CD4-positive, alpha-beta T cell treated with Interleukin-12 subunit alpha and Interleukin-12 subunit beta, for 1 hour (primary cell): ENCODE data around the gene KRT77.
"Not testable (repeated sequence)": the region's sequence is repeated elsewhere in the genome, so short reads cannot be mapped to it uniquely, and the experiment has no call there.

ENCODE experiments used
- DNase-seq: peaks from one replicate; pipeline ENCODE4 v3.0.0-alpha.2; 2020

Gene KRT77

DNA sequence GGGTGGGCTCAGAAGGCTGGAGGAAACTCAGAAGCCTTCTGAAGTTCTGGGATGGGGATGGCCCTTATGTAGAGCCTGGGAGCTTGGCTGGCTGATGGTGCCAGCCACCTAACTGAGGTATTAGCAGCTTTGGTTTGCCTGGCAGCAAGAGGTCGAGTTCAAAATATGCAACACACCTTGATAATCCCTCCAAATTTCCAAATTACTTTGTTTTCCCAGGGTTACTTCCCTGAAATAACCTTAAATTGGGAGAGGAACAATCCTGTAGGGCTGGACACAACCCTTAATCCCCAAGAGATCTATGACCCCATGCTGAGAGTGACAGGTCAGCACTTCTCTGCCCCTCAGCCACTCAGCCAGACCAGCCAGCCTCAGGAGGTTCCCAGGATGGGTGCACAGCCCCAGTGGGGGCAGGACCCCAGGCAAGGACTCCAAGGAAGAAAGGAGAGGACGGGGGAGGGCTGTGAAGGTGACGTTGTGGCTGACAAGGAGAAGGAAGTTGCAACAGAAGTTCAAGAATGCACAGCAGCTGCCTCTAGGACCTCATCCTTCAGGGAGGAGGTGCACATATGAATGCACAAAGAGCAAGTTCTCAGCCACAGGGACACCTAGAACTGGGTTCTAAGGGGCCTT lies 18.6 kb upstream of the KRT77 start:
- no peak for DNase-seq

DNA sequence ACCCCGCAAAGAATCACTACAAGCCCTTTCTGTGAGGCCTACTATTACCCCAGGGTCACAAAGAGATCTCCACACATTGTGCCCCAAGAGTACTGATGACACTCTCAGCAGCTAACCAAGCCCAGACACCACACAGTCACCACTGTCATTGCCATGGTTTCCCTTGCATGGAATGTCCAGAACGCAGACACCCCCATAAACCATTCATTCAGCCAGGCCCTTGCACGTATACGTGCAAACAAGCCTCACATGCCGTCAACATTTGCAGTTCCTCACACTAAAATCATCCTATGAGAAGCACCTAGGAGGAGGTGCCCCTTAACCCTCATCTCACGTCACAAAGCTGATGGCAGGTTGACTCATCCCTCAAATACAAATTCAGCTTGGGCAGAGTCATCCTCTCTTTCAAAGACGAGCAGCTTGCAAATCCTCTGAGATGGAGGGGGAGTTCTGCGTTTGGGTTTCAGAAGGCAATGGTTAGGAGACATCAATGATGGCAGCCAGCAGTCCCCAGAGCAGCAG lies 17.1 kb upstream of the KRT77 start:
- no peak for DNase-seq

DNA sequence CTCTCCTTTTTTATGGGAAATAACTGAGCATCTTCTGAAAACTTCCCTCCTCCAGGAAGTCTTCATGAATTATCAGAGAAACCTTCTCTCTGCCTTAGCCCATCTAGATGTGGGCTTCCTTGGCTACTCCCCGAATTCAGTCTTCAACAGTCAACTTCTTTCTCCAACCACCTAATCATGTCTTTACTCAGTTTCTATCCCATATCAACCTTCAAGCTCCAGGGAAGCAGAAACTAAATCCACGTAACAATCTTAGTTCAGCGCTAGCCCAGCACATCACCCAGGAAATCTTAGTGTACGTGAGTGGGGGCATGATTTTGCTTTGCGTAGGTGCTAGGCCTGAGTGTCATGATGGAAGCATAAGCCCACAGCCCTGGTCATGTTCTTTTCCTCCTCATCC lies 12.7 kb upstream of the KRT77 start:
- DNase-seq = no peak

DNA sequence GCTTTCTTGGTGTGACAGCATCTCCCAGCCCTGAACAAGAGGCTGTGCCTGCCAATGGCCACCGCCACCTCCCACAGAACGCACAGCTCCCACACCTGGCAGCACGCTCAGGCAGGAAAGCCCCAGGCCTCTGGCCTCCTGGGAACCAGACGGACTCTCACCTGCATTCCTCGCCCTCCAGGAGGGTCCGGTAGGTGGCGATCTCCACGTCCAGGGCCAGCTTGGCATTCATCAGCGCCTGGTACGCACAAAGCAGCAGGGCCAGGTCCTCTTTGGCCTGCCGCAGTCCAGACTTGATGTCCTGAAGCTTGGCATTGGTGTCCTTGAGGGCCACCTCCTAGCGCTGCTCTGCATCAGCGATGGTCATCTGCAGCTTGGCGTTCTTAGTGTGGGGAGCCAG lies 12.1 kb upstream of the KRT77 start:
- DNase-seq = no peak

DNA sequence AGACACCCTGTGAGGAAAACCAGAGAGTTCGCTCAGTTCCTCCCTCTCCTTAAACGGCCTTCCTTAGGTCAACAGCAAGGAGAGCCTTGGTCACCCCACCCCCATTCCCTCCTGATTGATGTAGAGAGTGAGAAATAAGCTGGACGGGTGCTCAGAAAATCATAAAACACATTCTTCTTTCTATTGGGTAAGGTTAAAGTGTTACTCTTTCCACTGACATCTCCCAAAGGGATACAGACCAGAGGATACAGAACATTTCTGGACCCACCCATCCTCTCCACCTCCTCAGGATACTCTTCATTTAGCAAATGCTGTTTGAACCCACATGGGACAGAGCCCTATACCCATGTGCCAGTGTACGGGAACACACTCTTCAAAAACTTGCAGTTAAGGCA lies 11.6 kb upstream of the KRT77 start:
- no peak for DNase-seq

DNA sequence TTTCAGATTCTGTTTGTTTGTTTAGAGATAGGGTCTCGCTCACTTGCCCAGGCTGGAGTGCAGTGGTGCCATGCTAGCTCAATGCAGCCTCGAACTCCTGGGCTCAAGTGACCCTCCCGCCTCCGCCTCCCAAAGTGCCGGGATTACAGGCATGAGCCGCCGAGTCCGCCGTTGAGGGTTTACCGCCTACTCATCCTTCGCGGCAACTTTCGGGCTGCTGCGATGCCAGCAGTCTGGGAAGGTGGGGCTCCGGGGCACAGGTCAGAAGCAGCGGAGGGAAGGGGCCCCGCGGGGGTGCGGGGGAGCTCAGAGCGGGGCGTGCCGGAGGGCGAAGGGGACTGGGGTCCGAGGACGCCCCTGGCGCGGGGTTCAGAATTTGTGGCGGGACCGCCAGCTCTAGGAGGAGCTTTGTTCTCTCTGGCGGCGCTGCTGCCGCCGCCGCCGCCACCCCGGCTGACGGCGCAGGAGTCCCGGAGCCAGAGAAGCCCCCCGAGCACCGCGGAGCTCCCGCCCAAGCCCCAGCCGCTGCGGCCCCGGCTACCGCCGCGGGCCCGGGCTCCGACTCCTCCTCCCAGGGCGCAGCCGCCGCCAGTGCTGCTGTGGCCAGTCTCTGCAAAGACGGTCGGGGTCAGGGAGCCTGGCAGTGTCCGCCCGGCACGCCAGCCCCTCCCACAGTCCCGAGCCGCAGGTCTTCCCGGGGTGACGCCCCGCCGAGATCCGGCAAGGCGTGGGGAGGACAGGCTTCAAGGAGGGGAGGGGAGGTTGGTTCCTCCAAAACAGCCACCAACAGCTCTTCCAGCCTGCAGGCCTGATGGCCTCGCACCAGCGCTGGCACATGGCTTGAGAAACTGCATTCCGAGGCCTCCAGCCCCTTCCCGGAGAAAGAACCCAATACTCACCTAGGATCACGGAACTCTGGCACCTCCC lies 10.9 kb upstream of the KRT77 start:
- no peak for DNase-seq

DNA sequence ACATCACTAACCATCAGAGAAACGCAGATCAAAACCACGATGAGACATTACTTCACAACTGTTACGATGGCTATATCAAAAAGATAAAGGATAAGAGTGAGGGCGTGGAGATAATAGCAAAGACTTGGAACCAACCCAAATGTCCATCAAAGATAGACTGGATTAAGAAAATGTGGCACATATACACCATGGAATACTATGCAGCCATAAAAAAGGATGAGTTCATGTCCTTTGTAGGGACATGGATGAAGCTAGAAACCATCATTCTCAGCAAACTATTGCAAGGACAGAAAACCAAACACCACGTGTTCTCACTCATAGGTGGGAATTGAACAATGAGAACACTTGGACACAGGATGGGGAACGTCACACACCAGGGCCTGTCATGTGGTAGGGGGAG lies 8.8 kb upstream of the KRT77 start:
- DNase-seq = not testable (repeated sequence)

DNA sequence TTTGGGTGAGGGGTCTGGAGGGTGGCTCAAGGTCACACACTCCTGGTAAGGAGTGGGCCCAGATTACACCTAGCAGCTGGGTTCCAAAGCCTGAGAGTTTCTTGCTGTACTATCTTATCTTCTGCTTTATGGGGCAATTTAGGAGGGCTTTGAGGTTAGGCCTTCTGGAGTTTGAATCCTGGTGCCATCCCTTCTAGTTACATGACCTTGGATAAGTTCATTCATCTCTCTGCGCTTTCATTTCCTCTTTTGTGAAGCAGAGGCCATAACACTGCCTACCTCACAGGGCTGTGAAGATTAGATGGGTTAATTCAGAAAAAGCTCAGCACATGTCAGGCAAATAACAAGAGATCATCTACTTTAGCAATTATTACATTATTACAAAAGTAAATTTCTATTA lies 7.4 kb upstream of the KRT77 start:
- DNase-seq = no peak

DNA sequence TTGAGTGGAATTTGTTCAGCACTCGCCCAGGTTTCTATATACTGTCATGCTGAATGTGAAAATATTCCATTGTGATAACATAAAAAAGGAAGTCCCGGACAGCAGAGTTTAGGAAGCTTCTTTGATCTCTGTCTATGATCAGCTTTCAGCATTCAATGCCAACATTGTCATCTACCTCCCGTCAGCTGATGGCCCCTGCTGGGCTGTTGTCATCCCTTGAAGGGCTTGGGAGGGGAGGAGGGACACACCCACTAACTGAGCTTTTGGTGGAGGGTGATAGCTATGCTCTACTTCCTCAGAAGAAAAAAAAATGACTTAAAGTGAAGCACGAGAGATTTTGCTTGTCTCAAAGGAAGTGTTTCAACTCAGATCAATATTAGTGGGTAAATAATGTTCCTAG lies 4.7 kb upstream of the KRT77 start:
- no peak for DNase-seq

DNA sequence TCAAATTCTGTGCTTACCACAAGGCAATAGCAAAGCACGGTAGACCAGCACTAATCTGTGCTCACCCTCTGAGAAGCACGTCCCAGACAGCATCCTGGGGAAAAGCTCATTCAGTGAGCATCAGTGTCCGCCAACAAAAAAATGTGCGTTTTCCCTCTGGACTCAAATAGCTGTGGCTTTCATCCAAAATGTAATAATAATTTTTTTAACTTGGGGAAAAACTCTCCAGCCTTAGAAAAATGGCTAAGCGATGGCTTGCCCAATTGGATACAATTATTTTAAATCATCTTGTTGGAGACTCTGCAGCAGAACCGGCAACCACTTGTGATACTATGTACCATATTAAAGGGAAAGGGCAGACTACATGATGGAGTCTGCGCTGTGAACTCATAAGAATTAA lies 1.1 kb upstream of the KRT77 start:
- DNase-seq = no peak

DNA sequence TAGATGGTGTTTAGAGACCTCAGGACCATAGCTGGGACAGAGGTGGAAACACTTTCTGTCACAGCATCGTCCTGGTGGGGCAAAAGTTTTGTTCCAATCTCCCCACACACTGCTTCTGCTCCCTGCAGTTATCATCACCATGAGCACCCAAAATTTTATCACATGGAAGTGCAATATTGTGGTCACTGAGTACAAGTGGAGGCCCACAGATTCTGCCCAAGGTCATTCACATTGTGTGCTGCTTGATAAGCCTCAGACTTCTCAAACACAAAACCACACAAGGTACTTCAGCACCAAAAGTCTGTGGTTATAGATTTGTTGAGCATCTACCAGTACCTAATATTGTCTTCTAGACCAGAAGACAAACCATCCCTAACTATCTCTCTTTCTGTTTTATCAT lies 554 bp upstream of the KRT77 start:
- DNase-seq = no peak

DNA sequence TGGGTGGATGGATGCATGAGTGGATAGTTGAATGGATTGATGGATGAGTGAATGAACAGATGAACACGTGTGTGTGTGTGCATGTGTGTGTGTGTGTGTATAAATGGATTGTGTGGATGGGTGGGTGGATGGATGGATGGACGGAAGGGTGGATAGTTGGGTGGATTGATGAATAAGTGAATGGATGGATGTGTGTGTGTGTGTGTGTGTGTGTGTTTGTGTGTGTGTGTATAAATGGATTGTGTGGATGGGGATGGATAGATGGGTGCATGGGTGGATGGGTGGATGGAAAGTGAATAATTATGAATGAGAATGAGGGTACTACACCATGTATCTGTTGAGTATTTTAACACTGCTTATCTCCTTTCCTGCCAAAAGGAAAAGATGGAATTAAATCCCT lies 986 bp downstream of the KRT77 start:
- DNase-seq = no peak

DNA sequence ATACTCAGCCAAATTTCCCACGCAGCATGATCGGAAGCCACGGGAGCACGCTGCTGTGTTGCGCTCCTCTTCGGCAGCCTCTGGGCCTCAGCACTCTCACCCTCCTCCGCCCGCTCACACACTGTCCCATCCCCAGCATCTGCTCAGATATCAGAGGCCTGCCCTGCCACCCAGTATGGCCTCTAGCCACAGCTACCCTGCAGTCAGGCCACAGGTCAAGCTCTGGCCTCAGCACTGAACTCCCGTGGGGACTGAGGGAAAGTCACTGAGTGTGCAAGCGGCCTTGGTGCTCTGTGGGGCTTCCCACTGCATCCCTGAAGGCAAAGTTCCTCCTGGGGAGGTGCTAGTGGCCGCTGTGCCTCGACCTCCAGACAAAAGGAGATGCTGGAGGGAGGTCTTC lies 2.0 kb downstream of the KRT77 start:
- no peak for DNase-seq

DNA sequence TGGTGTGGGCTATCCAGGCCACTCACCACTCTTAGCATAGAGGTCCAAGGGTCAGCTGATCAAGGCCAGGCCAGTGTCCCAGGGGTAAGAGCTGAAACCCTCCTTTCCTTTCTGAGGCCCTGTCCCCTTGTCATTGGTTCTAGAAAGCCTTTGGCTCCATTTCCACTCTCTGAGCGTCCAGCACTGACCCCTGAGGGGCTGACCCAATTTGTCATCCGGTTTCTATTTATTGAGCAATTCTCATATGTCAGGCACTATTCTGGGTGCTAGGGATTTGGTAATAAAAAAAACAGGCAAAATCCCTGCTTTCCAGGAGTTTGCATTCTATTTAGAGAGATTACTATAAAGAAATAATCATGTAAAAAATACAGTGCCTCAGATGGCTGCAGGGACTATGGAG lies 3.4 kb downstream of the KRT77 start:
- no peak for DNase-seq

DNA sequence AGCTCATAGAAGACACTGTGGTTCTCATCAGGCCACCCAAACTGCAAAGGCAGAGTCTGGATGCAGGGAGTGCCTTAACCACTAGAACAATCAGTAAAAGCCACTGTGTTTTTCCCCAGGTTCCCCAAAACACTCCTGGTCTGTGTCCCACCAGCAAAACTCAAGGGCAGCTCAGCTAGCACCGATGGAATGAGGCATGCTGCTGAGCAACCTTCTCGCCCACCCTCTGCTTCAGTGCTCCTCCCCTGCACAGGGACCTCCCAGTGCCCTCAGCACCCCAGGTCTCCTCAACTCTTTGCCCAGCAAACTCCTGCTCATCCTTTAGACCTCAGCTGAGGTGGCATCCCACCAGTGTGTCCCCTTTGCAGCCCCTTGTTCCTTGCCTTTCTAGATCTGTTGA lies 4.0 kb downstream of the KRT77 start:
- no peak for DNase-seq

DNA sequence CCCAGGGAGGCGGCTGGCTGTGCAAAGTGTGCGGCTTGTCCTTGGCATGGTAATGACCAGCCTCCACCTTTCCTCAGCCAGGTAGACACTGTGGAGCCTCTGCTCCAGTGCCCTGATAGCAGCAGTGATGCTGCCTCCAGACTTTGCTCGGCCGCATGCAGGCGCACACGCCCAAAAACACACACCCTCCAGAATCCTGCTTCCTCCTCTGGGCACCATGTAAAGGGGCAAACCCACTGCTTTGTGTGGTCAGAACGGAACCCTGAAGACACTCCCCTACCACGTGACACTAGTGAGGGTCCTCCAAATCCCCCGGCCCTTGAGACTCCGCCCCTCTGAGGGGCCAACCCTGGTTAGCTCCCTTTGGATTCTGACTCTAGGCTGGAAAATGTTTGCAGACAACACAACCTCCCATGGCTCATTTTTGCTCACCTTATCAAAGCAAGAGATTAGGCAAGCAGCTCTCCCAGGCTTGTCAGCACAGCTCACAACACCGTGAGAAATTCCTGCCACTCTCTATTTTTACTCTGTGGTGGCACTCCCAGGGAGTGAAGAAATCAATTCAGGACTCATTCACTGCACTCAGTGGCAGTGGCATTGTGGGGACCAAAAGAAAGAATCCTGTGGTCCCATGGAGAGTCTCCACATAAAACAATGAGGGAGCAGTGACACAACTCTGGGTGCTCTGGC lies 4.5 kb downstream of the KRT77 start:
- no peak for DNase-seq

DNA sequence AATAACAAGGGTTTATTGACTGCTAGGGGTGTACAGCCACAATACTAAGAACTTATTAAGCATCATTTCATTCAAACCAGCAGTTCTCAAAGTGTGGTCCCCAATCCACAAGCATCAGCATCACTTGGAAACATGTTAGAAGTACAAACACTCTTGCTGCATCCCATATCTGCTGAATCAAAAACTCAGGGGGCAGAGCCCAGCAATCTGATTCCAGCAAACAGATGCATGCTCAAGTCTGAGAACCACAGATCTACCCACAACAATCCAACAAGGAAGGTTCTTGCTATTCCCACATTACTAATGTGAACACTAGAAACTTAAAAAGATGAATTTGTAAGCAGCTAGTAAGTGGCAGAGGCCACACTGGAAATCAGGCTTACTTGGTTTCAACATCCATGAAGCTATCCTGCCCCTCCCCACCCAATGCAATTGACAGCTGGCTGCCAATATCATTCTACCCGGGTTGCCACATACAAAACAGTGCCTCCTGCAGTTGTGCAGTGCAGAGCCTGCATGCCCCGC lies 6.2 kb downstream of the KRT77 start:
- no peak for DNase-seq

DNA sequence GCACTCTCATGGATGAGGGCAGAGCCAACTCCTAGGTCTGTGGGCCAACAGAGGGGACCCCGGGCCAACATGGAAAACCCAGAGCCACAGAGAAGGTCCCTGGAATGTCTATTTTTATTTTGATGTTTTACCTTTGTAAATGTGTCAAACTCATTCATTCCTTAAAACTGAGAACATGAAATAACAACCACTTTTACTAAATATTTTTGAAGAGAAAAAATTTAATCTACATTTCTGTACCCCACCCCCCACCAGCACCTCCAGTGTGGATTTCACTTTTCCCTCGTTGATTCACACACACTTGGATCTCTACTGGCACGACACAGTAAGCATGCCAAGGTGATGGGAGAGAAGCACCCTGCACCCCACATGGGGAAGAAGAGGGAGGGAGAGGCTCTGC lies 6.7 kb downstream of the KRT77 start:
- DNase-seq = no peak

DNA sequence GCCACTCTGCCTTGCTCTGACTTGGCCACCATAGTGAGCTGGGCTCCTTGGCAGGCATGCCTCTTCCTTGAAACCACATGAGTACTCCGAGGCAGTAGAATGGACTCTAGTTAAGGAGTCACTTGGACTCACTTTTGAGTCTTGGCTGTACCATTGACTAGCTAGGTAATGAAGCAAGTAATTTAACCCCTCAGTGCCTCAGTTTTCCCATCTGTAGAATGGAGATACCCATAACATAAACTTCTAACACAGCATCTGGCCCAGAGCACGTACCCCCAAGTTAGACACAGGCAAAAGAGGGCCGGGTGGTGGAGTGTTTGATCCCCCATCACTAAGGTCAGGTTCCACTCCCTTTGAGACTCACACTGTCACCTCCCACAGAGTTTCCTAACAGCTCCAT lies 8.3 kb downstream of the KRT77 start:
- no peak for DNase-seq

DNA sequence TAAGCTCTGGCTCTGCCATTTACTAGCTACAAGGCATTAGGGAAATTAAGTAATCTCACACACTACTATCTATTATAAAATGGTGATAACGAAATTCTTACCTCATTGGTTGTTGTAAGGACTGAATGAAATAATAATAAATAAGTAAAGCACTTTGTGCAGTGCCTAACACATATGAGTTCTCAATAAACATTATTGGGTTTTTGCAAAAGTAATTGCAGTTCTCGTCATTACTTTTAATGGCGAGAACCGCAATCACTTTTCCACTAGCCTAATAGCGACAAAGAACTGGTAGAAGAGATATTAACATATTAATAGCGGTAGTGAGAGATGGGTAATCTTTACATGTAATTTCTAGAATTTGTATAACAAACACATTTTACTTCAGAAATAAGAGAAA lies 9.2 kb downstream of the KRT77 start:
- DNase-seq = no peak

DNA sequence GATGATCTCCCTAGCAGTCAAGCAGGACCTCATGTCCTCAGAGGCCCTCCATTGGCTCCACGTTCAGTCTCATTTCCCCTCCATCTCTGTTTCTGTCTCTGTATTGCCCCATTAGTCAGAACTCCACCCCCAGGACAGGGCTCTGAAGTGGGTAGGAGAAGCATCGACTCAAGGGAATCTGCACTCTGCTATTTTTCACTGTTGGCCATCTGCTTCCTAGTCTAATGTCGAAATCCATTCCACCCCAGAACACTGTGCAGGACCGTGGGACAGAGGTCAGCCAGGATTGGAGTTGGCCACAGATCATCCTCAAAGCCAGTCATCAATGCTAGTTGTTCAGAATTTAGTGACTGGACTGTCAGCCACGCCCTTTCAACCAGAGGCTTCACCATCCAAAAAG lies 10.1 kb downstream of the KRT77 start:
- DNase-seq = no peak

DNA sequence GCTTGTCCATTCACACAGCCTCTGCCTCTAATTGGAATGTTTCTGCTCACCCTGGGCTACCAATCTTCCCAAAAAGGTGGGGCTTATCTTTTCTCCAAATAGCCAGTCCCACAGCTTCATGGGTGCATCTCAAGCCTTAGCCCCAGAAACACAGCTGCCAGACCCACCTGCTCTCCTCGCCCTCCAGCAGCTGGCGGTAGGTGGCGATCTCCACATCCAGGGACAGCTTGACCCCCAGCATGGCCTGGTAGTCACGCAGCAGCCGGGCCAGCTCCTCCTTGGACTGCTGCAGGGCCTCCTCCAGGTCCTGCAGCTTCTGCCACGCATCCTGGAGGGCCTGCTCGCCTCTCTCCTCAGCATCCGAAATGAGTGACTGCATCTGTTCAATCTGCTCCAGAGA lies 11.1 kb downstream of the KRT77 start:
- DNase-seq = no peak

DNA sequence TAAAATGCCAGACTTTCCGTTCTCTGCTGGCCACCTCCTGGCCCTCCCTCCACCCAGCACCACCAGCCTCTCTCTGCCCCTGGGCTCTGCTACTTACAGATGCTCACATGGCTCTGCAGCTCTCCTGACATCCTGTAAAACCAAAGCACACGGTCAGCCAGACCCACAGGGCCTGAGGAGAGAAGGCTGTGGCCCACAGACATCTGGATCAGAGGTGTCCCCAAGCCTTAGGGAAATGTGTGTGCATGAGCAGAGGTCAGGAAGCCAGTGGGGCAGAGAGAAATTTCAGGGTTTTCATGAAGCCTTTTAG lies 11.5 kb downstream of the KRT77 start:
- DNase-seq = no peak
